Myocyte (in vitro differentiated cells): ENCODE results near the gene LPO. TPM values are rescaled to one million over a fixed set of nuclear protein-coding genes. Genes with fewer than 3 reads are reported as not detected.

Experiments used
- DNase-seq: peaks from one replicate; pipeline ENCODE4 v3.0.0-alpha.2; 2012; ENCODE audit warnings: low read depth
- total RNA-seq: library from RNA; depleted of rRNA; stranded (reverse); fragments of >200 nt; gene quantifications from 2 replicates; pipeline ENCODE4 v1.2.3, GENCODE V29; 2014

Gene LPO
- total RNA-seq, 1 donor from 2014 or later = not detected

DNA sequence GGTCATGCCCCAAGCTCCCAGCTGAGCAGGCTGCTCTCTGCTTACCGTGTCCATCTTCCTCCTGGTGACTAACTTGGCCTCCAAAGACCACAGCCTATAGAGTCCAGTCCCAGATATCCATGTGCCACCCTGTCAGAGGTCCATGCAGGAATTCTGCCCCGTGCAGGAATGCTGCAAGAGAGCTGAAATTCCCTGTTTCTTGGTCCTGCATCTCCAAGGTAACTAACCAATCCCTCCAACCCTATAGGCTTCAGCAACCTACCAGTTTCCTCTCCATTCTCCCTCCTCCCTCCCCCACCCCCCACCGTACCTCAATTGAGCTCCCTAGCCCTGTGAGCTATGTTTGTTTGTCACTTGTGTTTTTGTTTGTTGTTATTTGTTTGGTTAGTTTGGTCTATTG is 9.7 kb upstream of the LPO start:
- no peak for DNase-seq

DNA sequence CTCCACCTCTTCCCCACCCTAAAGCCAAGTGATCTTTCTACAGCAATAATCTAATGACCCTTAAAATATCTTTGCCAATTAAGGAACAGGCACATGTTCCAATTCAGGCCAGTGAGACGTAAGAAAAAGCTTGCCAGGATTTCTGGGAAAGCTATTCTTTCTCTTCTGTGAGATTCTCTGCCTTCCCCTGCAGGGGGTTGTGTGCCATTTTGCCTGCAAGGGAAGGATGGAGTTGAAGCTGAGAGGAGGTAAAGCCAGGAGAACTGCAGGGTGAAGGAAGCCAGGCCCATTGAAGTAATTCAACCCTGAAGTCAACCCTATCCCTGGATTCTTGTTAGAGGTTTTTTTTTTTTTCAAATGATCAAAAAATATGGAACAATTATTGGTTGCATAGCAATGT is 9.0 kb upstream of the LPO start:
- DNase-seq = no peak

DNA sequence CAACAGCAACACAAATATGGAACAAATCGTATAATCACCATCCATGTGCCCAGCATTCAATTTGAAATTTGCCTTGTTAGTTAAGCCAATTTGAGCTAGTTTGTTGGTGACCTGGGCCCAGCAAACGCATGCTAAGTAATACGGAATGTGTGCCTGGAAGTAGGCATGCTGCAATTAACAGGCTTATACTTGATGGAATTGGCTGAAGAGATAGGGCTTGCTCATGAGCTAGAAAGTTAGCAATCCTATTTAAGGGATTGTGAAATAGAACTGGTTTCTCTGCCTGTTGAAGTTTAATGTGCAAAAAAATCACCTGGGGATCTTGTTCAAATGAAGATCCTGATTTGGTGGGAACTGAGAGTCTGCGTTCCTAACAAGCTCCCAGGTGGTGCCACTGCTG is 8.5 kb upstream of the LPO start:
- DNase-seq = no peak

DNA sequence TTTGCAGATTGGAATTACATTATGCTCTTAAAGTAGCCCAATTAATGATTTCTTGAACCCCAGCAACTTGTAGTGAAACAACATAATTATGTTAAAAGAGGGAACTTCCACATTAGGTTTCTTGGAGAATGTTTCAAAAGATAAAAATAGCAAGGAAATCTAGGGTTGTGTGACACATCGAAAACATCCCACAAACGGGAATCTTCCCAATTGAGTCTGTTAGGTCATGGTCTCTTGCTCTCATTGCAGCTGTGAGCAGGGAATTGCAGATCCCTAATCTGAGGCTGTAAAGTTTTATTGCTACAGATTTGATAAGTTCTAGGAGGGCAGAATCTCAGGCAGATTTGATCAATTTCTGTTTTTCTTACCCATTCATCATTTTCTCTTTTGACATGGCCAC is 6.7 kb upstream of the LPO start:
- peak; percentile 47 for DNase-seq

DNA sequence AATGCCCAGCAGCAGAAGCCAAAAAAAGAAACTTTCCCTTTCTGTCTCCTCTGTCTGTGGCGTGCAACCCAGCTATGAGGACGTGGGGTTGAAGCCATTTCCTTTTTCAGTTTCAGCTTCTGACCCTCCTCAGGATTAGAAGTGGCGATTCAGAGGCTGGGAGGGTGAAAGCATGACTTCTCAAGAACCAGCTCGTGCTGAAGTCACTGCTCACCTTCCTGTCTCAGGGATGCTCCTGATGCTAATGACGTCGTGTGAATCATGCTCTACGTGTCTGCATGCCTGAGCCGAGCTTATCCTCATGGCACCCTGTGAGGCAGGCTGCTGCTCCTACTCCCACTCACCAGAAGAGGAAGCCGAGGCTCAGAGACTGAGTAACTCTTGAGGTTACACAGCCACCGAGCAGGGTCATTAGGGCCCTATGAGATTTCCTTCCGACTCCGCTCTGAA is 5.7 kb upstream of the LPO start:
- DNase-seq = no peak

DNA sequence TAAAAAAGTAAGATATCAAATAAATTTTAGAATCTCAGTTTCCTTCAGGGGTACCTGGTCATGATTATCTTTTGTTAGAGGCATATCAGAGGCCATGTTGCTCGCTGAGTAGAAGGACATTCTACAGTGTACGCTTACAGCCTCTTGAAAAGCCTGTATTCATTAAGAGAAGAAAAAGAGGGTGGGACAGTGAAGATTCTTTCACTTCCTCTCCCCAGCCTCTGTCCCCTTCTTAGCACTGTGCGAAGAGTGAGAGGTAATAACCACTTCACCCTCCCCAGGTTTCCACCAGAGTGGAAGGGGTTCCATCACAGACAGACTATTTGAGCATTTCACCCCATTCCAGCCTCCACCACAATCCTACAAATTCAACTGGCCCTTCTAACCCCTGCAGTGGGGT is 4.8 kb upstream of the LPO start:
- no peak for DNase-seq

DNA sequence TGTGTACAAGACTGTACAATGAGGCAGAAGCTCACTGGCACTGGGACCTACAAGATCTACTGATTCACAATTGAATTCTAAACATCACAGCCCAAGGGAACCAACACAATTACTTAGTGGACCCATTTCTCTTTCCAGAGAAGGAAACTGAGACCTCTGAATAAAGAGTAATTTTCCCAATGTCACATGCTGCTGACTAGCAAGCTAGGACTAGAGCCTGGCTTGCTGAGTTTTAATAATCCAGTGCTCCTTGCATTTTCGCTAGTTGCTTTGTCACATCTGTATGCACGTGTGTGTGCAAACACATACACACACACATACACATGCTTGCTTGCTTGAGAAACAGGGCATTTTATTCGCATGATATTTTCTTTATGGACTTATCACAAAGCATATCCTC is 3.9 kb upstream of the LPO start:
- no peak for DNase-seq

DNA sequence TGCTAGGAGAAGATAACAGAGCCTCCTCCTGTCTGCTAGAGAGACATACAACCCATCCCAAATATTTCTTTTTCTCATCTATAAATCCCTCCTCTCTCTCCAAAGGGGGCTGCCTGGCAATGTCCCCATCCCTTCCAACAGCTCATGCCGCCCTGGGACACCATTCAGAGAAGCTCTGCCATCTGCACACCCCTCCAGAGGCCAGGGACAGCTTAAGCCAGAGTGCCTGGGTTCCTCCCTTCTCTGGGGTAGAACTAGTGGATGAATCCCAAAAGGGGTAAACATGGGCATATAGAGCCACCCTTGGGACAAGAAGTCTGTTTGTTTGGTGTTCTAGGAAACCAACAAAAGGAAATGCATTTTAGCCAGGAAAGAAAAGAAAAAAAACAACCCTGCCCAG is 2.6 kb upstream of the LPO start:
- no peak for DNase-seq

DNA sequence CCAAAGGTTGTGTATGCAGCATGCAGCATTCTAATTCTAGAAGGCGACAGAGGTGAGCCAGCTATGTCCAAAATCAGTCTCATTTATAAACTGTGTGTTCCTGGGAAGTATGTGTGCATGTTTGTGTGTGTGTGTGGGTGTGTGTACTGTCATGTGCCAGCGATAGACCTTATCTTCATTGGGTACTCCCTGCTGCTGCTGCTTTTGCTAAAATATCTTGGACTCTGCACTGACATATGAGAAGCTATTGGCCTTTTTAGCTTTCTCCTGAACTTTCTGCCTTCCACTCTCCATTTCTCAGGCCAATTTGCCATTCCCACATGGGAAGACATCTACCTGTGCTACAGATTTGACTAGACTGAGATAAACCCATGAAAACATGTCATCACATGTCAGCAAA is 2.0 kb upstream of the LPO start:
- DNase-seq = no peak

DNA sequence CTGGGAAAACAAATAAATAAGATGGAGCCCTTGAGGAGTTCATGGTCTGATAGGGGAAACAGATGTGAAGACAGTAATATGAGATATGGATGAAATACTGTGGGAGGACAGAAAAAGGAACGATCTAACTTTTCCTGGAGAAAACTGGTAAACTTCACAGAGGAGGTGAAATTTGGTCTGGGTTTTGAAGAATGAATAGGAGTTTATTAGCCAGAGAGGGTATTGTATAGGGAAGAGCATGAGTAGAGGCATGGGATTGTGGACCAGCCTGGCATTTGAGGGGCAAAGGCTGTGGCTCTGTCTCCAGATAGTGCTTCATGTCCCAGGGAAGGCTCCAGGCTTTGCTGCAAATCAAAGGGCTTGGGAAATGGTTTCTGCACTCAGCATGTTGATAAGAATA is 1.6 kb downstream of the LPO start:
- no peak for DNase-seq

DNA sequence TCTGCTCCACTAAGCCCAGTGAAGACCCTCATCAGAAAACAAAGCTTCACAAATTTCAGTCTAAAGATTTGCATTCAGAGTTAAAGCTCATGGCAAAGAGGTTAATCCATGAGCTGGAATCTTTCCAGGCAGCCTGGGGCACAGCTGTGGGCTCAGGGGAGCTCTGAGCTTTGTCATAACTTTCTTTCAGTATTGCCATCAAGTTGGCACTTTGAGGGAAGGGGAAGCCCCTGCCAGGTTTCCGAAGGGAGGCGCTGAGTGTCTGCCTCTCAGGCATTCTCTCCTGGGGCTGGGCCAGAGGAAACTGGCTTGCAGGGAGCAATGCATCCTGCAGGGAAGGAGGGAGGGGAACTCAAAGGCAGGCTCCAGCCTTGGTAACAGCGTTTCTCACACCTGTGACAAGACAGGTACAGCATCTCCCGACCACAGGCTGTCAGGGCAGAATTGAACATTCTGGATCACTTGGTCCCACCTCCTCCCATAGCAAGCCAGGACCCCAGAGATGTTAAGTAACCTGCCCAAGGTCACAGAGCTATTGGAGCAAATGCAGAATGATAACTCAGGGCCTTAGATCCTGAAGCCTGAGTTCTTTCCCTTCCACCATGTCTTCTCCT is 3.9 kb downstream of the LPO start:
- no peak for DNase-seq

DNA sequence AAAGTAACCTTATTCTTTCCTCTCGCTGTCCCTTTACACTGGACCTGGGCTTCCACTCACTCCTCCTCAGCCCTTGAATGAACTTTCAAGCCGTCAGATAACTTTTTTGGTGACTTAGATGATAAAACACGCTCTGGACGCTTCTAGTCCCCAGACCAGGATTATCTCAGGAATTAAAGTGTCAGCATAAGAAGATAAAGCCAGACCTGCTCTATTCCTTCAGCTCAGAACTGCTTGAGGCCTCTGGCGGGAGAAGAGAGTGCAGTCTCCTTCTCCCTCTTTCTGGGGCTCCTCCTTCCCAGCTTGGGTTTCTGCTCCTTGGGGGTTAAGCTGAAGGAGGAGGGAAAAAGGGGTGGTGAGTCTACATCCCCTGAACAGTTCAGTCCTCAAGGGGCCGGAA is 6.6 kb downstream of the LPO start:
- no peak for DNase-seq

DNA sequence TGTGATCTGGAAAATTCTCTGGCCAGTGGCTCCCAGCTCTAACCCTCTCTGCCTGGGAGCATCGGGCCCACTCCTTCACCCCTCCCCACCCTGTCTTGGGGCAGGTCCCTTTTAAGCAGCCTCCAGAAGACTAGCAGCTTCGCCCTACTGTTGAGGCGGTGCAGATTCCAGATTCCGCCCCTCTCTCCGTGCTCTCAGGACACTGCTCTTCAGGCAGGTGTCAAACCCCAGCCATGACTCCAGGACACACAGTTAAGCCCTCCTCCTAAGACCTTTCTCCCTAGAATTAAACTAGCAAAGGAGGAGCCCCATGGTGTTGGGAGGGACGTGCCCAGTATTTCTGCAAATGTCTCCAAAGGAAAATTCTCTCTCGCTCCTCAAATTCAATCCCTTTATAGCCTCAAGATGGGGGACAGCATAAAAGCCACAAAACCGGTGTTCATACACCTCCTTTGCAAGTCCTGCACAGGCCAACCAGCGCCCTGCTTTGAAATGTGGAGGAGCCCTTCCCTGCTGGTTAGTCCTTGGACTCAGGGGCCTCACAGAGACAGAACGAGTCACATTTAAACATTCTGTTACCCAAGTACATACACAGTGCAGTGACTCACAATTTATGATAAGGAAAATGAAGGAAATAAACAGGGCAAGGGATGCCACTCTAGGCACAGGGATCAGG is 7.2 kb downstream of the LPO start:
- no peak for DNase-seq

DNA sequence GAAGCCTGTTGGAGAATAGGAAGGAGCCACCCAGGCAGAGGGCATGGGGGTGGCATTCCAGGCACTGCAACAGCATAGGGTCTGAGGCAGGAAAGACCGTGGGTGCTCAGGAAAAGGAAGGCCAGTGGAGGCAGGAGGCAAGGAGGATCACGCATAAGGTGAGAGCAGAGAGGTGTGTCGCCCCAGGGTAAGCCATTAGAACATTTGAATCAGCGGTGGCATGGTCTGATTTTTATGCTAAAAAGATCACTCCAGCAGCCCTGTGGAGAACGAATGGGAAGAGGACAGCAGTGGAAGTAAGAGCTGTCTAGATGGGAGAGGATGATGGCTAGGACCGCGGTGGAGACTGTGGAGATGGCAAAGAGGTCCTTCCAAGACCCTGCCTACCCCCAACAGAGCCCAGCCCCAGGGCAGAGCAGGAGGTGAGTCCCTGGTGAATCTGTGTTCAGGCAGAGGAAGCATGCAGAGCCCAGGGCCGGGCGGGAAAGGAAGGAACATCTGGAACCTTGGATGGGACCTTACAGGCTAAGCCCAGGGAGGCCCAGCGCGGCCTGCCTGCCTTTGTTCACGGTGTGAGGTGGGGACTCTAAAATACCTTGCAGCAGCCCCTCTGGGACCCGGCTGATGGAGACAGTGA is 7.8 kb downstream of the LPO start:
- no peak for DNase-seq

DNA sequence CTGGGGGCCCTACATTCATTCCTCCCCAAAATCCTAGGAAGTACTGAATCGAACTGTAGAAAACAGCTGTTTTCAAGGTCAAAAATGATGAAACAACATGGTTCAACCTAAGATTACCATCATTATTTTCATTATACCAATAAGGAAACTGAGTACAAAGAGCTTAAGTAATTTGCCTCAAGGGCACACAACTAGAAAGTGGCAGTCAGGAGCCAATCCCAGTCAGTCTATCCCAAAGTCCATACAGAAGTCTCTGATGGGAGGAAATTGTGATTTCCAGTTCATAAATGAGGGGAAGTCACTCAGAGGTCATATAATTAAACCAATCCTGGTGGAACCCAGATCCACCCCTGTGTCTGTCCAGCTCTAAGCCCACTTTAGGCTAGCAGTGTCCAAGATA is 8.4 kb downstream of the LPO start:
- no peak for DNase-seq

DNA sequence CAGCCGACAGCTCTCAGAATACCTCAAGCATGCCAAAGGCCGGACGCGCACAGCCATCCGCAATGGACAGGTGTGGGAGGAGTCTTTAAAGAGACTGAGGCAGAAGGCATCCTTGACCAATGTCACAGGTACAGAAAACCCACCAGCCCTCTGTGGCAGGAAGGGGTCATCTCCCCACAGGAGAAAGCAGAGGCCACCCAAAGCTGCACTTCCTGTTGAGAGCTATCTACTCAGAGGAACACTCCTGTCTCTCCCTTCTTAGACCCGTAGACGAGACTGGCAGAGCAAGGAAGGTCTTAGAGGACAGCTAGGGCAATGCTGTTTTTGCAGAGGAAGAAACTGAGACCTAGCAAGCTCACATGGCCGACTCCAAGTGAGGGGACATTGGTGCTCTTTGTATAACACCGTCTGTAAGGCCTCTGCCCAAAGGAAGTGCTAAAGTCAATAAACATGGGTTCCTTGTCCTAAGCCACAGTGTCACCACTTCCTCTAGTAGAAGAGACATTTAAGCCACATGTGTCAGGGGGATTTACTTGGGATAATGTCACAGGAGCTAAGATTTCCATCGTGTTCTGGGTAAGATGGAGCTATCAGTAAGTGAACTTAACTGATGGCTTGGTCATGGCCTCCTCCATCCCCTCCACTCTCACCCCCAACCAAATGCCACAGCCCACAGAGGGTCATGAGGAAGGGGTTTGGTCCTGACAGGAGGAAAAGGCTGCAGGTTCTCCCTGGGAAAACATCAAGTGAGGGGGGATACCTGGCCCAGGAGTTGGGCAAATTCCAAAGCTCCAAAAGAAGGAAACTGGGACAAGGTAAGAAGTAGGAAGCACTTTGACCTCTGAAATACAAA is 9.4 kb downstream of the LPO start:
- no peak for DNase-seq

DNA sequence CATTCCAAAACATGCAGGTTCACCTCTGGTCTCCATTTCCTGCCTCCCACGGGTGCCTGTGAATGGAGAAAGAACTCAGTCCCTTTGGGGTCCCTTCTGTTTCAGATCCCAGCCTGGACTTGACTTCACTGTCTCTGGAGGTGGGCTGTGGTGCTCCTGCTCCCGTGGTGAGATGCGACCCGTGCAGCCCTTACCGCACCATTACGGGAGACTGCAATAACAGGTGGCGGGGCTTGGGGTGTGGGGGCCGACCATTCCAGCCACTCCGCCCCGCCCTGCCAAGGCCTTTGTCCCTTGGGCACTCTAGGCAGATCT is 10.5 kb downstream of the LPO start:
- DNase-seq = no peak

DNA sequence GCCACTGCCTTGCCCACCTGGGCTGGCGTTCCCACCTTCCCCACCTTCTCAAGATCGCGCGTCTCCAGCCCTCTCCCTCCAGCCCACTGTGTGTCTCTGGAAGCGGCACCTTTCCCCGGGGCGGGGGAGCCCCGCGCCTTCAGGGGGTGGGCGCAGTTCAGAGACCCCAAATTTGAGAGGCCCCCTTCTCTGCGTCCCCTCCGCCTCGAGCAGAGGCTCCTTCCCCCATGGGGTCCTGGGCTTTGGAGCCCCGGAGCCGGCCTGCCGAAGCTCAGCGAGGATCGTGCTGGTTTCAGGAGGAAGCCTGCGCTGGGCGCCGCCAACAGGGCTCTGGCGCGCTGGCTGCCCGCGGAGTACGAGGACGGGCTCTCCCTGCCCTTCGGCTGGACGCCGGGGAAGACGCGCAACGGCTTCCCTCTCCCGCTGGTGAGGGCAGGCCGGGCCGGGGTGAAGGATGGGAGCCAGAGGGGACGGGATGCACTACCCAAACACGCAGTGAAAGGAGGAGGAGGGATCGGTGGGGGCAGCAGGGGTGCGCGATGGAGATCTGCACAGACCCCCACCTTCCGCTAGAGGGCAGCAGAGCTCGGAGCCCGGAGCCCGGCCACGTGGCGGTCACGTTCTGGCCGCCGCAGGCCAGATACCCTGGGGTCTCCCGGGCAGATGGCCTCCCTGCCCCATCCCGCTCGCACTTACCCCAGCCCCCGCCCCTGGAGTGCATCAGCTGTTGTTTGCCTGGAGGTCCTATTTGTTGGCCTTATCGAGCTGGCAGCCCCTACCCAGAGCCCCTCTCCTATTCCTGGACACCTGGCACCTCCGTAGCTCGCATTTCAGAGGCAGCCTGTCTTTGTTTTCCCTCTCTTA is 11.1 kb downstream of the LPO start:
- DNase-seq = peak; percentile 60

DNA sequence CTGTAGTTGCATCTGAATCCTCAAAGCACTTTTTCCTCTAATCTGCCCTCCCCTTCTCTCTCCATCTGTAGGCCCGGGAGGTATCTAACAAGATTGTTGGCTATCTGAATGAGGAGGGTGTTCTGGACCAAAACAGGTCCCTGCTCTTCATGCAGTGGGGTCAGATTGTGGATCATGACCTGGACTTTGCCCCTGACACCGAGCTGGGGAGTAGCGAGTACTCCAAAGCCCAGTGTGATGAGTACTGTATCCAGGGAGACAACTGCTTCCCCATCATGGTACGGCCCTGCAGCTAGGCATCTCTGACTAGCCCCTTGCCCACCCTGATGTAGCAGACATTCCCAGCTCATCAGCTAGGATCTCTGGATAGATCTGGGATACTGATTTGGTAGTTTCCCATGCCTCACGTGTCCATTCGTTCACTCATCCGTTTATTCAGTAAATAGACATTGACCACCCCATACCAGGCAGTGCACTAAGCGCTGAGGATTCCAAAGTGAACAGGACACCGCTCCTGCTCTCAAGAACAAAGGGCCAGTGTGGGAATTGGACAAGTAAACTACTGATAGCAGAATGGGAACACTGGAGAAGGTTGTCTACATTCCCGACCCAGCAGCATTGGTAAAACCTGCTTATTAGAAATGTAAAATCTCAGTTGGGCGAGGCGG is 12.1 kb downstream of the LPO start:
- no peak for DNase-seq

DNA sequence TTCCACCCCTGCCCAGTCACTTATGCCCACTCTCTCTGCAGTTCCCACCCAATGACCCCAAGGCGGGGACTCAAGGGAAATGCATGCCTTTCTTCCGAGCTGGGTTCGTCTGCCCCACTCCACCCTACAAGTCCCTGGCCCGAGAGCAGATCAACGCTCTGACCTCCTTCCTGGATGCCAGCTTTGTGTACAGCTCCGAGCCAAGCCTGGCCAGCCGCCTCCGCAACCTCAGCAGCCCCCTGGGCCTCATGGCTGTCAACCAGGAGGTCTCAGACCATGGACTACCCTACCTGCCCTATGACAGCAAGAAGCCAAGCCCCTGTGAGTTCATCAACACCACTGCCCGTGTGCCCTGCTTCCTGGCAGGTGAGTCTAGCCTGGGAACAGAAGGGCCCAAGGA is 13.8 kb downstream of the LPO start:
- no peak for DNase-seq

DNA sequence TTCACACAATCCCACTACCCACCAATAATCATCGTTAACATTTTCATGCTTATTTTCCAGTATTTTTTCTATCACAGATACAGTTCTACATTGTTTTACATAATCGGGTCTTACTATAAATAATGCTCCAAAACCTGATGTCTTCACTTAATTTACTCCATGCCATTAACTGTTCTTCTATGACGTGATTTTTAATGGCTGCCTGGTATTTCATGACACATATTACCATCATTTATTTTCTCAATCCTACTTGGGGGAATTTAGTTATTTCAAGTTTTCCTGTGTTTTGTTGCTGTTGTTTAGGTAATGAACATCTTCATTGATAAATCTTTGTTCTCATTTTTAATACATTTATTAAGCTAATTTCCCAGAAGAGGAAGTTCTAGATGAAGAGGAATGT is 14.7 kb downstream of the LPO start:
- no peak for DNase-seq
